Measurements from ENCODE around the gene TC2N. TPM values are rescaled to one million over a fixed set of nuclear protein-coding genes. Genes with fewer than 3 reads are reported as not detected.

The TC2N gene
- total RNA-seq, 1 experiment from 2014 or later: 16.4 TPM

DNA sequence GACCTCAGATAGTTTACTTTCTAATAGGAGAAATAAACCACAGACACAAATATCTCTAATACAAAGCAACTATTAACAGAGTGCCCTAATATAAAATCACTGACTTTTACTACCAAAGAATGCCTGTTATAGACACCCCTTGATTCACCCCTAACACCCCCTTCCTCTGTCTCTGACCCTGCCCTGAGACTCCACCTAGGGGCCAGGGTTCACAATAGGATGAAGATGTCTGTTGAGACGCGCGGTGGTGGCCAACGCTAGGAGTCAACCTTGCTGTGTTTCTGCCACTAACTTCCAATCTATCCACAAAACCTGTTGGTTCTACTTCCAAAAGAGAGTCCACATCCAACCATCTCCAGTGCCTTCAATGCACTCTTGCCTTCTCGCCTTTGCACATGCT, 10.9 kb upstream of the TC2N start:
- Histone ChIP-seq H2AFZ (ENCODE audit: low read length) (no peak overlapping the region), H3K23me2 (ENCODE audit: insufficient read length, low read depth, low read length, poor library complexity, severe bottlenecking) (no peaks in the 10 kb centered on the region), H2BK20ac (ENCODE audit: low read depth, low read length, poor library complexity, severe bottlenecking) (no peak overlapping the region), H3T11ph (ENCODE audit: low read length) (no peak overlapping the region), H3K14ac (ENCODE audit: insufficient read depth, low read length) (no peak overlapping the region), H4K5ac (ENCODE audit: insufficient read length, low read depth, low read length) (no peak overlapping the region), H3K4me1 (ENCODE audit: insufficient read depth, low read length) (no peaks in the 10 kb centered on the region), H2AK5ac (ENCODE audit: insufficient read length, low read length) (no peak overlapping the region), H3K18ac (ENCODE audit: insufficient read length, low read depth, low read length) (no peak overlapping the region), H3K27ac (ENCODE audit: insufficient read length, low read depth, low read length) (no peak overlapping the region), H4K20me1 (ENCODE audit: control insufficient read depth, insufficient read depth, insufficient read length) (no peaks in the 10 kb centered on the region), H3K4me2 (ENCODE audit: insufficient read depth, insufficient read length, low read length) (no peak overlapping the region), H3K4ac (ENCODE audit: low read depth, low read length) (no peak overlapping the region), H2BK15ac (ENCODE audit: low read depth, low read length) (no peak overlapping the region), H3K9me3 (ENCODE audit: control insufficient read depth, low read depth, low read length) (no peaks in the 10 kb centered on the region), H4K8ac (replicated peaks; ENCODE audit: insufficient read length, low read depth, low read length) (no peak overlapping the region), H3K23ac (ENCODE audit: insufficient read length, low read depth, low read length) (no peak overlapping the region), H3K79me1 (ENCODE audit: insufficient read depth, low read depth, low read length, poor library complexity, severe bottlenecking) (no peaks in the 10 kb centered on the region), H3K79me2 (ENCODE audit: insufficient read depth, low read length) (no peaks in the 10 kb centered on the region), H4K91ac (ENCODE audit: insufficient read length, low read depth, low read length) (no peak overlapping the region), H2BK12ac (ENCODE audit: insufficient read length, low read depth, low read length) (no peak overlapping the region), H3K27me3 (ENCODE audit: insufficient read depth, low read length) (no peaks in the 10 kb centered on the region), H2BK120ac (ENCODE audit: low read depth, low read length, poor library complexity, severe bottlenecking) (no peak overlapping the region), H3K56ac (ENCODE audit: insufficient read length, low read depth, low read length) (no peak overlapping the region), H3K9ac (ENCODE audit: extremely low read depth, insufficient read length, low read length) (no peak overlapping the region), H2BK5ac (ENCODE audit: insufficient read length, low read length) (no peak overlapping the region)
- no peaks in the 10 kb centered on the region for H3K9me3 Mint-ChIP-seq
- H3K36me3 Mint-ChIP-seq (ENCODE audit: insufficient read depth in 1 of 3, low read depth in 3 of 3): no peaks in the 10 kb centered on the region
- H3K4me1 Mint-ChIP-seq: no peaks in the 10 kb centered on the region
- DNase-seq: no peak
- no peak overlapping the region for H3K4me3 Mint-ChIP-seq
- peak; percentile 38 for TF ChIP-seq CTCF (conservative IDR thresholded peaks at IDR 0.05)
- H3K27ac Mint-ChIP-seq: no peak overlapping the region
- no CpG with 5 or more reads among the region's 5 CpGs for WGBS (ENCODE audit: extremely low coverage, insufficient read length, low lambda C conversion rate)
- H3K27me3 Mint-ChIP-seq (ENCODE audit: low read depth): no peaks in the 10 kb centered on the region
